ENCODE data around the gene PADI4. TPM values are rescaled to one million over a fixed set of nuclear protein-coding genes. Genes with fewer than 3 reads are reported as not detected.

The PADI4 gene
- total RNA-seq, 1 donor from 2014 or later: 0.29 TPM

GRCh38 chr1:17282836-17283235 lies 25.2 kb upstream of the PADI4 start:
- DNase-seq (no peak), ATAC-seq (ENCODE audit: low read depth) (no peak)
- peaks cover 8% of the 10 kb centered on the region for H3K27me3 Mint-ChIP-seq
- H3K4me3 Mint-ChIP-seq: no peak overlapping the region
- ChIA-PET POLR2A (no interaction called here), CTCF (no interaction called here)
- peaks cover 5% of the 10 kb centered on the region for H3K4me1 Mint-ChIP-seq
- no peaks in the 10 kb centered on the region for H3K36me3 Mint-ChIP-seq (ENCODE audit: low read depth)
- TF ChIP-seq, protein P1, sequence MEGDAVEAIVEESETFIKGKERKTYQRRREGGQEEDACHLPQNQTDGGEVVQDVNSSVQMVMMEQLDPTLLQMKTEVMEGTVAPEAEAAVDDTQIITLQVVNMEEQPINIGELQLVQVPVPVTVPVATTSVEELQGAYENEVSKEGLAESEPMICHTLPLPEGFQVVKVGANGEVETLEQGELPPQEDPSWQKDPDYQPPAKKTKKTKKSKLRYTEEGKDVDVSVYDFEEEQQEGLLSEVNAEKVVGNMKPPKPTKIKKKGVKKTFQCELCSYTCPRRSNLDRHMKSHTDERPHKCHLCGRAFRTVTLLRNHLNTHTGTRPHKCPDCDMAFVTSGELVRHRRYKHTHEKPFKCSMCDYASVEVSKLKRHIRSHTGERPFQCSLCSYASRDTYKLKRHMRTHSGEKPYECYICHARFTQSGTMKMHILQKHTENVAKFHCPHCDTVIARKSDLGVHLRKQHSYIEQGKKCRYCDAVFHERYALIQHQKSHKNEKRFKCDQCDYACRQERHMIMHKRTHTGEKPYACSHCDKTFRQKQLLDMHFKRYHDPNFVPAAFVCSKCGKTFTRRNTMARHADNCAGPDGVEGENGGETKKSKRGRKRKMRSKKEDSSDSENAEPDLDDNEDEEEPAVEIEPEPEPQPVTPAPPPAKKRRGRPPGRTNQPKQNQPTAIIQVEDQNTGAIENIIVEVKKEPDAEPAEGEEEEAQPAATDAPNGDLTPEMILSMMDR (IDR thresholded peaks at IDR 0.05): no peak
- H3K27ac Mint-ChIP-seq: no peak overlapping the region
- intact Hi-C loops (cut with micrococcal nuclease): no loop called here
- no peaks in the 10 kb centered on the region for H3K9me3 Mint-ChIP-seq

- intact Hi-C loops (cut with micrococcal nuclease): no loop called here
These were observed 21.4 kb upstream of the PADI4 start for GRCh38 chr1:17286646-17287045.

GRCh38 chr1:17287130-17287776 lies 20.7 kb upstream of the PADI4 start:
- H3K9me3 Mint-ChIP-seq: no peaks in the 10 kb centered on the region
- TF ChIP-seq, protein P1 (IDR thresholded peaks at IDR 0.05): no peak
- H3K27me3 Mint-ChIP-seq: peaks cover 3% of the 10 kb centered on the region
- peaks cover under 1% of the 10 kb centered on the region for H3K4me1 Mint-ChIP-seq
- ChIA-PET POLR2A (no interaction called here), CTCF (no interaction called here)
- ATAC-seq (ENCODE audit: low read depth) (no peak), DNase-seq (no peak)
- H3K36me3 Mint-ChIP-seq (ENCODE audit: low read depth): no peaks in the 10 kb centered on the region
- no peak overlapping the region for H3K4me3 Mint-ChIP-seq
- no peak overlapping the region for H3K27ac Mint-ChIP-seq
- intact Hi-C loops (cut with micrococcal nuclease): no loop called here

More at GRCh38 chr1:17286646-17287045, 21.4 kb upstream of the PADI4 start:
- H3K4me1 Mint-ChIP-seq: peaks cover 5% of the 10 kb centered on the region
- CTCF ChIA-PET: no interaction called here
- H3K27me3 Mint-ChIP-seq: peaks cover 4% of the 10 kb centered on the region
- H3K36me3 Mint-ChIP-seq (ENCODE audit: low read depth): no peaks in the 10 kb centered on the region
- ATAC-seq (ENCODE audit: low read depth): no peak
- no peak for DNase-seq
- no peak overlapping the region for H3K4me3 Mint-ChIP-seq
- no peak overlapping the region for H3K27ac Mint-ChIP-seq
- H3K9me3 Mint-ChIP-seq: no peaks in the 10 kb centered on the region
- TF ChIP-seq, protein P1 (IDR thresholded peaks at IDR 0.05): no peak
- POLR2A ChIA-PET: no interaction called here

GRCh38 chr1:17289721-17290120 lies 18.3 kb upstream of the PADI4 start:
- no peak for DNase-seq
- intact Hi-C loops (cut with micrococcal nuclease): no loop called here
- Mint-ChIP-seq H3K36me3 (ENCODE audit: low read depth) (no peaks in the 10 kb centered on the region), H3K27me3 (peaks cover 14% of the 10 kb centered on the region), H3K4me3 (no peak overlapping the region), H3K9me3 (no peaks in the 10 kb centered on the region), H3K27ac (no peak overlapping the region), H3K4me1 (no peaks in the 10 kb centered on the region)
- CTCF ChIA-PET: no interaction called here
- POLR2A ChIA-PET: no interaction called here
- TF ChIP-seq, protein P1 (IDR thresholded peaks at IDR 0.05): no peak
- ATAC-seq (ENCODE audit: low read depth): no peak

GRCh38 chr1:17290553-17290952 lies 17.4 kb upstream of the PADI4 start:
- ChIA-PET CTCF (no interaction called here), POLR2A (no interaction called here)
- Mint-ChIP-seq H3K27me3 (peaks cover 18% of the 10 kb centered on the region), H3K36me3 (ENCODE audit: low read depth) (no peaks in the 10 kb centered on the region), H3K9me3 (no peaks in the 10 kb centered on the region), H3K27ac (no peak overlapping the region), H3K4me1 (no peaks in the 10 kb centered on the region), H3K4me3 (no peak overlapping the region)
- intact Hi-C loops (cut with micrococcal nuclease): no loop called here
- TF ChIP-seq, protein P1 (IDR thresholded peaks at IDR 0.05): no peak
- ATAC-seq (ENCODE audit: low read depth) (no peak), DNase-seq (no peak)
